ENCODE measurements around the gene ZSWIM5.
"Not testable (repeated sequence)": the region's sequence is repeated elsewhere in the genome, so short reads cannot be mapped to it uniquely, and the experiment has no call there.

The ZSWIM5 gene

GRCh38 chr1:45162041-45163035, 44.1 kb downstream of the ZSWIM5 start:
- not testable (repeated sequence) for H3K4me3 ChIP-seq (replicated peaks in 1 of 2; ENCODE audit: low read depth in 2 of 2, low read length in 2 of 2); DNase-seq (ENCODE audit: low read depth in 2 of 2)

GRCh38 chr1:45155957-45156356, 50.4 kb downstream of the ZSWIM5 start:
- H3K4me3 ChIP-seq (replicated peaks in 1 of 2; ENCODE audit: low read depth in 2 of 2, low read length in 2 of 2) = no peak overlapping the region
- no peak for TF ChIP-seq CTCF (IDR thresholded peaks at IDR 0.05; ENCODE audit: low read depth, low read length)

GRCh38 chr1:45155423-45155822, 51.0 kb downstream of the ZSWIM5 start:
- no peak for DNase-seq (ENCODE audit: low read depth in 2 of 2)
- TF ChIP-seq CTCF (IDR thresholded peaks at IDR 0.05; ENCODE audit: low read depth, low read length) = no peak

More at GRCh38 chr1:45155957-45156356, 50.4 kb downstream of the ZSWIM5 start:
- no peak for DNase-seq (ENCODE audit: low read depth in 2 of 2)

GRCh38 chr1:45152126-45152525, 54.3 kb downstream of the ZSWIM5 start:
- no peak for TF ChIP-seq CTCF (IDR thresholded peaks at IDR 0.05; ENCODE audit: low read depth, low read length)
- DNase-seq (ENCODE audit: low read depth in 2 of 2) = no peak

More at GRCh38 chr1:45155423-45155822, 51.0 kb downstream of the ZSWIM5 start:
- H3K4me3 ChIP-seq (replicated peaks in 1 of 2; ENCODE audit: low read depth in 2 of 2, low read length in 2 of 2) = no peak overlapping the region

GRCh38 chr1:45148209-45148825, 58.1 kb downstream of the ZSWIM5 start:
- H3K4me3 ChIP-seq (replicated peaks in 1 of 2; ENCODE audit: low read depth in 2 of 2, low read length in 2 of 2) = no peak overlapping the region
- DNase-seq (ENCODE audit: low read depth in 2 of 2) = peak in 1 of 2 donors; percentile 29
- no peak for TF ChIP-seq CTCF (IDR thresholded peaks at IDR 0.05; ENCODE audit: low read depth, low read length)

More at GRCh38 chr1:45152126-45152525, 54.3 kb downstream of the ZSWIM5 start:
- no peak overlapping the region for H3K4me3 ChIP-seq (replicated peaks in 1 of 2; ENCODE audit: low read depth in 2 of 2, low read length in 2 of 2)

- TF ChIP-seq CTCF (IDR thresholded peaks at IDR 0.05; ENCODE audit: low read depth, low read length) = no peak
- no peak for DNase-seq (ENCODE audit: low read depth in 2 of 2)
- H3K4me3 ChIP-seq (replicated peaks in 1 of 2; ENCODE audit: low read depth in 2 of 2, low read length in 2 of 2) = no peak overlapping the region
These were observed 59.6 kb downstream of the ZSWIM5 start for GRCh38 chr1:45146833-45147232.
